GM23338 (cell line): ENCODE data around the gene NARS2. TPM values are rescaled to one million over a fixed set of nuclear protein-coding genes. Genes with fewer than 3 reads are reported as not detected.

Experiments
- ATAC-seq: fragments of 200-7000 bp; cut with Tn5 transposase; 3 replicates; pipeline ENCODE4 v1.9.1; 2020
- DNase-seq: peaks from one replicate; pipeline ENCODE4 v3.0.0-alpha.2; 2015; ENCODE audit warnings: low spot score
- H2AFZ ChIP-seq: fragments of 200-600 bp; sonication (generic); 2 replicates; pipeline ENCODE4 v1.8.0; 2016; ENCODE audit warnings: antibody characterized with exemption, mild to moderate bottlenecking, moderate library complexity
- H3F3A ChIP-seq: fragments of 200-600 bp; sonication (generic); replicated peaks from 2 replicates; pipeline ENCODE4 v1.8.0; 2017; ENCODE audit warnings: antibody characterized with exemption, mixed run types, low read depth
- H3K27ac ChIP-seq: fragments of 200-600 bp; sonication (generic); 2 replicates; pipeline ENCODE4 v1.6.1; 2016; ENCODE audit warnings: low read depth
- H3K27me3 ChIP-seq: fragments of 200-600 bp; sonication (generic); 2 replicates; pipeline ENCODE4 v1.8.0; 2016; ENCODE audit warnings: mild to moderate bottlenecking, mixed run types, moderate library complexity; ENCODE audit not compliant: insufficient read depth
- H3K36me3 ChIP-seq: fragments of 200-600 bp; sonication (generic); 2 replicates; pipeline ENCODE4 v1.8.0; 2016; ENCODE audit warnings: mild to moderate bottlenecking; ENCODE audit not compliant: insufficient read depth
- H3K4me1 ChIP-seq: fragments of 200-600 bp; sonication (generic); 2 replicates; pipeline ENCODE4 v1.8.0; 2016; ENCODE audit warnings: mild to moderate bottlenecking, moderate library complexity; ENCODE audit not compliant: insufficient read depth
- H3K4me2 ChIP-seq: fragments of 200-600 bp; sonication (generic); 2 replicates; pipeline ENCODE4 v1.7.1; 2017; ENCODE audit warnings: mixed run types
- H3K4me3 ChIP-seq: fragments of 200-600 bp; sonication (generic); 2 replicates; pipeline ENCODE4 v1.6.1; 2016; ENCODE audit warnings: mixed run types
- H3K79me2 ChIP-seq: fragments of 200-600 bp; sonication (generic); replicated peaks from 2 replicates; pipeline ENCODE4 v1.8.0; 2017; ENCODE audit warnings: mild to moderate bottlenecking; ENCODE audit not compliant: insufficient read depth
- H3K9me2 ChIP-seq: fragments of 200-600 bp; sonication (generic); 2 replicates; pipeline ENCODE4 v1.8.0; 2017; ENCODE audit not compliant: insufficient read depth
- H4K20me1 ChIP-seq: fragments of 200-600 bp; sonication (generic); replicated peaks from 2 replicates; pipeline ENCODE4 v1.8.0; 2017; ENCODE audit warnings: mild to moderate bottlenecking; ENCODE audit not compliant: insufficient read depth
- H3K27ac Mint-ChIP-seq: 2 replicates; pipeline ENCODE4 v1.8.0; 2020; ENCODE audit warnings: inconsistent platforms, mild to moderate bottlenecking, moderate library complexity, mixed read lengths
- H3K27me3 Mint-ChIP-seq: 3 replicates; pipeline ENCODE4 v1.8.0; 2022; ENCODE audit warnings: low read depth, mild to moderate bottlenecking, moderate library complexity, mixed read lengths, inconsistent platforms; ENCODE audit not compliant: insufficient read depth, poor library complexity
- H3K36me3 Mint-ChIP-seq: 3 replicates; pipeline ENCODE4 v1.8.0; 2021; ENCODE audit warnings: low read depth, mild to moderate bottlenecking, inconsistent platforms, moderate library complexity, mixed read lengths
- H3K4me1 Mint-ChIP-seq: 3 replicates; pipeline ENCODE4 v1.8.0; 2020; ENCODE audit warnings: mild to moderate bottlenecking, inconsistent platforms, mixed read lengths
- H3K4me3 Mint-ChIP-seq: 3 replicates; pipeline ENCODE4 v1.8.0; 2021; ENCODE audit warnings: moderate library complexity, mild to moderate bottlenecking, inconsistent platforms, mixed read lengths
- H3K9me3 Mint-ChIP-seq: 3 replicates; pipeline ENCODE4 v1.8.0; 2020; ENCODE audit warnings: moderate library complexity, mild to moderate bottlenecking, inconsistent platforms, mixed read lengths
- CREB1 ChIP-seq: fragments of 250-450 bp; sonication (Bioruptor Pico); IDR thresholded peaks from 2 replicates; pipeline ENCODE4 v1.5.0; 2020; ENCODE audit warnings: low read depth, mild to moderate bottlenecking, moderate library complexity
- CTCF ChIP-seq, 2 experiments: fragments of 200-600 bp in 1 of 2; sonication (generic) in 1 of 2; conservative IDR thresholded peaks; 2 replicates each; pipeline versions ENCODE4 v1.5.1 to v1.6.1; 2016 to 2017; ENCODE audit warnings: antibody characterized with exemption in 2 of 2, low read depth in 2 of 2, mild to moderate bottlenecking in 2 of 2, moderate library complexity in 1 of 2
- ETS1 ChIP-seq: IDR thresholded peaks from 2 replicates; pipeline ENCODE4 v1.6.1; 2016; ENCODE audit warnings: antibody characterized with exemption
- EZH2 ChIP-seq: fragments of 200-600 bp; sonication (generic); IDR thresholded peaks from one replicate; pipeline ENCODE4 v1.8.0; 2017; ENCODE audit warnings: antibody characterized with exemption, mild to moderate bottlenecking, low read depth; ENCODE audit not compliant: unreplicated experiment
- EZH2phosphoT487 ChIP-seq: fragments of 200-600 bp; sonication (generic); IDR thresholded peaks from one replicate; pipeline ENCODE4 v1.8.1; 2018; ENCODE audit warnings: antibody characterized with exemption; ENCODE audit not compliant: unreplicated experiment
- JUNB ChIP-seq: IDR thresholded peaks from one replicate; pipeline ENCODE4 v1.6.1; 2016; ENCODE audit warnings: antibody characterized with exemption; ENCODE audit not compliant: unreplicated experiment
- NANOG ChIP-seq: IDR thresholded peaks from 2 replicates; pipeline ENCODE4 v1.6.1; 2016; ENCODE audit warnings: antibody characterized with exemption, borderline replicate concordance
- POLR2AphosphoS5 ChIP-seq: IDR thresholded peaks from 2 replicates; pipeline ENCODE4 v1.6.1; 2016; ENCODE audit warnings: antibody characterized with exemption, low read depth
- REST ChIP-seq: IDR thresholded peaks from one replicate; pipeline ENCODE4 v1.6.1; 2018; ENCODE audit warnings: antibody characterized with exemption; ENCODE audit not compliant: unreplicated experiment
- STAT1 ChIP-seq: IDR thresholded peaks from one replicate; pipeline ENCODE4 v1.6.1; 2016; ENCODE audit warnings: antibody characterized with exemption; ENCODE audit not compliant: unreplicated experiment
- ZNF114 ChIP-seq: fragments of 250-450 bp; sonication (Bioruptor Pico); IDR thresholded peaks from 2 replicates; pipeline ENCODE4 v1.5.0; 2020; ENCODE audit warnings: mild to moderate bottlenecking, moderate library complexity
- ZNF331 ChIP-seq: fragments of 250-450 bp; sonication (Bioruptor Pico); IDR thresholded peaks from 2 replicates; pipeline ENCODE4 v1.5.0; 2020; ENCODE audit warnings: low read depth, mild to moderate bottlenecking, moderate library complexity
- ZNF462 ChIP-seq: fragments of 250-450 bp; sonication (Bioruptor Pico); IDR thresholded peaks from 2 replicates; pipeline ENCODE4 v1.5.0; 2020; ENCODE audit warnings: mild to moderate bottlenecking, moderate library complexity
- polyA plus RNA-seq: library from polyadenylated mRNA; unstranded; fragments of >200 nt; fragmentation: Nextera tagmentation; extraction: Ambion mirVana; gene quantifications from 2 replicates; pipeline ENCODE4 v1.2.1, GENCODE V29; 2016
- total RNA-seq: library from RNA; depleted of rRNA; stranded (reverse); fragments of >200 nt; shearing (Covaris generic); gene quantifications from 2 replicates; pipeline ENCODE4 v1.2.3, GENCODE V29; 2014

NARS2 gene
- total and polyA plus RNA-seq, 2 experiments from 2014 or later = 45.7 to 62.0 TPM

GRCh38 chr11:78552881-78553280, 21.8 kb downstream of the NARS2 start:
- no peak for ATAC-seq
- peaks cover 35% of the 10 kb centered on the region for H3K4me1 Mint-ChIP-seq
- H3K27ac Mint-ChIP-seq = no peak overlapping the region
- no peak overlapping the region for H3K4me3 Mint-ChIP-seq
- H3K36me3 Mint-ChIP-seq = peaks cover 34% of the 10 kb centered on the region
- no peak overlapping the region for H2AFZ ChIP-seq
- no peak for TF ChIP-seq EZH2
- TF ChIP-seq ZNF331 (CRISPR knock-in tag) = no peak
- TF ChIP-seq ZNF114 (CRISPR knock-in tag) = no peak
- TF ChIP-seq CTCF (conservative IDR thresholded peaks at IDR 0.05; ENCODE audit: low read depth in 2 of 2) = no peak
- no peak for TF ChIP-seq EZH2phosphoT487
- TF ChIP-seq CREB1 (CRISPR knock-in tag) = no peak
- TF ChIP-seq JUNB = no peak
- no peak for TF ChIP-seq NANOG
- no peak for TF ChIP-seq STAT1
- no peak for TF ChIP-seq REST
- no peak for TF ChIP-seq ETS1
- TF ChIP-seq POLR2AphosphoS5 = no peak
- TF ChIP-seq ZNF462 (CRISPR knock-in tag) = no peak
- peaks cover 40% of the 10 kb centered on the region for H3K79me2 ChIP-seq
- H3K27me3 ChIP-seq = no peaks in the 10 kb centered on the region
- no peak overlapping the region for H3K4me3 ChIP-seq
- H3K4me1 ChIP-seq = peaks cover 16% of the 10 kb centered on the region
- H3K36me3 ChIP-seq = peaks cover 4% of the 10 kb centered on the region; the same call in 1 of the 2 replicates
- no peaks in the 10 kb centered on the region for H3F3A ChIP-seq
- no peak for DNase-seq
- H3K27ac ChIP-seq = no peak overlapping the region
- no peaks in the 10 kb centered on the region for H3K9me3 Mint-ChIP-seq
- H3K4me2 ChIP-seq = no peak overlapping the region
- no peaks in the 10 kb centered on the region; the same call in 1 of the 2 replicates for H4K20me1 ChIP-seq
- no peaks in the 10 kb centered on the region for H3K27me3 Mint-ChIP-seq
- no peaks in the 10 kb centered on the region for H3K9me2 ChIP-seq
